Measurements from ENCODE around the gene DIP2C. TPM values are rescaled to one million over a fixed set of nuclear protein-coding genes. Genes with fewer than 3 reads are reported as not detected.
"Not testable (repeated sequence)": the region's sequence is repeated elsewhere in the genome, so short reads cannot be mapped to it uniquely, and the experiment has no call there.

The DIP2C gene
- total RNA-seq, 1 experiment from 2014 or later = 4.9 TPM

DNA sequence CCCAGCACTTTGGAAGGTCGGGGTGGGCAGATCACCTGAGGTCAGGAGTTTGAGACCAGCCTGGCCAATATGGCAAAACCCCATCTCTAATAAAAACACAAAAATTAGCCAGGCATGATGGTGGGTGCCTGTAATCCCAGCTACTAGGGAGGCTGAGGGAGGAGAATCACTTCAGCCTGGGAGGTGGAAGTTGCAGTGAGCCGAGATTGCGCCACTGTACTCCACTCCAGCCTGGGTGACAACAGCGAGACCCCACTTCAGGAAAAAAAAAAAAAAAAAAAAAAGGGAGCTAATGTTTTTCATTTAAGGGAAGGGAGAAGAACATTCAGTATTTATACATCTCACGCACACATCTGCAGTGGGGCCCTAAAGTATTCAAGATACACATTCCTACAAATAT lies 176.8 kb downstream of the DIP2C start:
- in situ Hi-C loops (cut with HindIII; ENCODE audit: low pct_unique_long_range_greater_than_20kb, low sequenced_read_pairs); DNase-seq (ENCODE audit: low read depth): not testable (repeated sequence)

DNA sequence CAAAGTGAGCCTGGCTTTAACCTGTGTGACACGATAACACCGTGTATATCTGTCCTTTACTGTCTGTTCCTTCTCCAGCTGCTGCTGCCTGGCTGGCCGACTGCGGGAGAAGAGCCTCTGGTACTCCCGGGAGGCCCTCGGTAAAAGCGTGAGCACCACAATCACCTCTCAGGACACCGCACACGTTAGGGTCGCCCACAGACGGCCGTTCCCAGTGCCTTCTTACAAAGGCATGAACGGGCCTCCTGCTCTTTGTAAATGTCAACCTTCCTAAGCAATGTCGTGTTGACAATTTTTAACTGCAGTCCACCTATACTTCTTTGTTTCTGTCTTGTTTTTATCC lies 177.6 kb downstream of the DIP2C start:
- in situ Hi-C loops (cut with HindIII; ENCODE audit: low pct_unique_long_range_greater_than_20kb, low sequenced_read_pairs) = no loop called here
- DNase-seq (ENCODE audit: low read depth) = no peak

DNA sequence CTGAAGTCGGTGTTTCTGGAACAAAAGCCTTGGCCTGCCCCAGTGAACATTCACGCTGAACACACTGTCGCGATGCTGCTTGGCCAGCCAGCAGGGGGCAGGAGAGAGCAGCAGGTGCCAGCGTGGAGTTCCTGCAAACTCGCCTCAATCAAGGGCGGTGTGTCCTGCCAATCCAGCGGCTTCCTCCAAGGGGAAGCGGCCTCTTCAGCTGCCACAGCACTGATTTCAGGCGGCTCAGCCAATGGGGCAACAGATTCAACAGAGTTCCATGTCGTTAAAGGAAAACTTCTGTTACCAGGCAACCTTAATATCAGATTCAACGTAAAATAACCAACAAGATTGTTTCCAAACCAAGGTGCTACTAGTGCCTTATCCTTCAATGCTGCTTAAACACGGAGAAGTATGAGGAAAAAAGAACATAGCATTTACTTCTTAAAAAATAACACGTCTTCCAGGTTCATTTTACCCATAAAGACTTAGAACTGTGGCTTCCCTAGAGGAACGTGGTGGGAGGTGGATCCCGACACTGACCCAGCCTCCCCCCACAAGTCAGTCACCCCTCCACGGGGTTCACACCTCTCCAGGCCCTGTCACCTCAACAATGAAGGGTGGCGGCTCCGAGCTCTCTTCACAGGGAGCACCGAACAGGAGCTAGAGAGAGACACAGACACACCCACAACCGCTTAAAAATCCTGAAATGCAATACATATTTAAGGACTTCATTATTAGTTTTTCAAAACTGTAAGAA lies 178.2 kb downstream of the DIP2C start:
- in situ Hi-C loops (cut with HindIII; ENCODE audit: low pct_unique_long_range_greater_than_20kb, low sequenced_read_pairs) = no loop called here

DNA sequence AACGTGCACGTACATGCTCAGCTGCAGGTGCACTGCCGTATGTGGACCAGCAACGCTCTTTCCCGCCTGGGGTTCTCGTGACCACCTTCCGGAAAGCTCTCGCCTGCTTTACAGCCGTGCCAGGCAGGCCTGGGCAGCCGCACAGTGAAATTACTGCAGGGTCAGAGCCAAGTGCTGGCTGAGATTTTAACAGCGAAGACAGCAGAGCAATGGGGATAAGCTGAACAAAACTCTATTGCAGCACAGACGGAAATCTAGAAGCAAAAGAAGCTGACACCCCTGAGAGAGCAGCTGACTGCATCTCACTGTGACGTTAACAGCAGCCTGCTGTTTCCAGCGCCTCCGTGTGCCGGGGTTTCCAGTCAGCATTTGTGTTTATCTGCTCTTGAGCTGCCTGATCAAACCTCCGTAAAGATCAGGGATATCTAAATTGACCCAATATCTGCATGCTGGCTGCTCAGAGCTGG lies 179.0 kb downstream of the DIP2C start:
- in situ Hi-C loops (cut with HindIII; ENCODE audit: low pct_unique_long_range_greater_than_20kb, low sequenced_read_pairs) = no loop called here

More for the DNA sequence above, 178.2 kb downstream of the DIP2C start:
- peak; percentile 88 for DNase-seq (ENCODE audit: low read depth)

DNA sequence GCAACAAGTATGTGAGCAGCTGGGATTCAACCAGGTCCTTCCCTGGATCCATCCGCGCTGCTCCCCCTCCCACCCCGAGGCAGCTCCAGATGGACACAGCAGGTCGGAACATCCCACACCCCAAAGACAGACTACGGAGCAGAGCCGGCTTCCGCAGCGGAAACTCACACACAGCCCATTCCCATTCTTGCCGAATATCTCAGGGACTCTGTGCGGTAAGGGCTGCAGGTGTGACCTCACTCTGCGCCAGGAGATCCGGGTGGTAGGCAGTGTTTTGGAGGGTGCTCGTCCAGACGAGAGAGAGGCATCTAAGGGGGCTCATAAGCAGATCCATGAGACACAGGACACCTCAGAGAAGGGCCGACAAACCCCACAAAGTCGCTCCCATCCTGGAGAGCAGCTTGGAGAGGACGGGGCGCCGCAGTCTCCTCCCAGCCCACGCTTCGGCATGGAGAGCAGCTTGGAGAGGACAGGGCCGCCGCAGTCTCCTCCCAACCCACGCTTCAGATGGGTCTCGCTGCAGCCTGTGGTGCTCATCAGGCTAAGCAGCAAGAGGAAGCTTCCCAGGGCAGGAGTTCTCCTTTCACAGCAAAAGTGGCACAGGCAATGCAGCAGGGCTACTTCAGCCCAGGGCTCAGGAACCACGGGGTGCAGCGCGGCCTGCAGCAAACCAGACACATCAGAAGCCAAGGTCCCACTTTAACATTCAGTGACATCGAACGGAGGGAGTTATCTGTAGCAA lies 179.9 kb downstream of the DIP2C start:
- no peak for DNase-seq (ENCODE audit: low read depth)
- in situ Hi-C loops (cut with HindIII; ENCODE audit: low pct_unique_long_range_greater_than_20kb, low sequenced_read_pairs) = no loop called here

More for the DNA sequence above, 179.0 kb downstream of the DIP2C start:
- DNase-seq (ENCODE audit: low read depth) = no peak

DNA sequence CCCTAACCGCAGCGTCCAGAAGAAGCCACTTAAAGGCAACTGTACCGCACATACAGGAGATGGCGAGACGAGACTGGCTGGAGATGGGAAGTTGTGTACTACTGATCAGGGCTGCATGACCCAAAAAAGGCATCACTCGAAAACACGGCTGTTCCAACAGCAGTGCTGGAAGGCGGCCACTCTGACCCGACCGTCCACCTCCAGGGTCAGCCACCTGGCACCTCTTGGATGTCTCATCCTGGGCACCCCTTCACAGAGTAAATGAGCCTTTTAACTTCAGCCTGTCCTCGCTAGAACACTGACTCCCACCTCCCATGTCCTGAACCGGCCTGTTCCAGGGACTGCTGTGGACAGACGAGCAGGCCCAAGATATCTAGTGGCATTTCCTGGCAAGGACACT lies 180.7 kb downstream of the DIP2C start:
- no peak for DNase-seq (ENCODE audit: low read depth)
- in situ Hi-C loops (cut with HindIII; ENCODE audit: low pct_unique_long_range_greater_than_20kb, low sequenced_read_pairs) = no loop called here

DNA sequence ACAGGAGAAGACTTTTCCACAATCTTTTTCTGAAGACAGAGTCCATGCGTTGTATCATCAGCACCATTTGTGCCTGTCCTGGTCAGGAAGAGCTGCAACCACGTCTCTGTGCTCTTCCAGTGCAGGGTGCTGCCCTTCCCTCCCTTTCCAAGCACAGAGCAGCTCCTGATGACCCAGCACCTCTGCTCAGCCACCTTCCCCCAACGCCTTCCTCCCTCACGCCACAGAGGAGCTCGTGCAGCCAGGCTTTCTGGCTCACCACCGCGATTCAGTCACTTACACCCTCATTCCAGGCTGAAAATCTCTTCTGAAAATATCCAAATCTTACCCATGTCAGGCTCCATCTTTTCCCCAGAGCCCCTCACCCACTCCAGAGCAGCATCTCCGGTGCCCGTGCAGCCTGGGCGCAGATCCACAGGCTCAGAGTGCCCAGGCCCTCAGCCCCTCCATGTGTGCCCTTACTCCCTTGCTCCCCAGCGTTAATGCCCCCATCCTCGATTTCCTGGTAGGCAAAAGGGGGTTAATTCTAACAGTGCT lies 181.5 kb downstream of the DIP2C start:
- DNase-seq (ENCODE audit: low read depth) = no peak
- in situ Hi-C loops (cut with HindIII; ENCODE audit: low pct_unique_long_range_greater_than_20kb, low sequenced_read_pairs) = no loop called here

DNA sequence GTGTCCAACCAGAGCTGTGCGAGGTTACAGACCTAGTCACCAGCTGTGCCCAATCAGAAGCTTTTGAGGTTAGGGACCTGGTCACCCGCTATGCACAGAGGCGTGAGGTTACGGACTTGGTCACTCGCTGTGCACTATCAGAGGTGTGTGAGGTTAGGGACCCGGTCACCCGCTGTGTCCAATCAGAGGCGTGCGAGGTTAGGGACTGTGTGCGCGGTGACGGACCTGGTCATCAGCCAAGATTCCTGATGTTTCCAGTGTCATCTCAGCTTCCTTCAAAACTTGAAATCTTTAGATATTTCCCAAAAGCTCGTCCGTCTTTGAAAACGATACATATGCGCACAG lies 182.1 kb downstream of the DIP2C start:
- no peak for DNase-seq (ENCODE audit: low read depth)
- in situ Hi-C loops (cut with HindIII; ENCODE audit: low pct_unique_long_range_greater_than_20kb, low sequenced_read_pairs) = no loop called here

DNA sequence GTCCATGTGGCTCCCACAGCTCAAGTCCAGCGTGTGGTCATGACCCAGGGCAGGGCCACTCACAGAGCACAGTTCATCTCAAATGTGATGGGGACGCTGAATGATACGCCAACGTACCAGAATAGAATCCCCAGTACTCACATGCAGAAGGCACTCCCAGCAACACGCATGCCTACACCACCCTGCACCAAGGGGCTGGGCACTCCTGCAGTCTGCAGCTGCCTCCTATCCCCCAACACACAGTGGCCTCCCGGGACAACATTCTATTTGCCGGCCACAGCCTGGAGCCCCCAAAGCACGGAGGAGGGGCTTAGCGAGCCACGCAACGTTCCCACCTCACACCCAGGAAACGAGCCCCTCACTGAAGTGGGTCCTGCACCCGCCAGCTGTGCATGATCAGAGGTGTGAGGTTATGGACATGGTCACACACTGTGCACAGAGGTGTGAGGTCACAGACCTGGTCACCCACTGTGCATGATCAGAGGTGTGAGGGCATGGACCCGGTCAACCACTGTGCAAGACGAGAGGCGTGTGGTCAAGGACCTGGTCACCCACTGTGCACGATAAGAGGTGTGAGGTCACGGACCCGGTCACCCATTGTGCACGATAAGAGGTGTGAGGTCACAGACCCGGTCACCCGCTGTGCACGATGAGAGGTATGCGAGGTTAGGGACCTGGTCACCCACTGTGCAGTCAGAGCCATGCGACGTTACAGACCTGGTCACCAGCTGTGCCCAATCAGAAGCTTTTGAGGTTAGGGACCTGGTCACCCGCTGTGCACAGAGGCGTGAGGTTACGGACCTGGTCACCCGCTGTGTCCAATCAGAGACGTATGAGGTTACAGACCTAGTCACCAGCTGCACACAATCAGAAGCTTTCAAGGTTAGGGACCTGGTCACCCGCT lies 182.8 kb downstream of the DIP2C start:
- DNase-seq (ENCODE audit: low read depth) = no peak
- in situ Hi-C loops (cut with HindIII; ENCODE audit: low pct_unique_long_range_greater_than_20kb, low sequenced_read_pairs) = no loop called here

DNA sequence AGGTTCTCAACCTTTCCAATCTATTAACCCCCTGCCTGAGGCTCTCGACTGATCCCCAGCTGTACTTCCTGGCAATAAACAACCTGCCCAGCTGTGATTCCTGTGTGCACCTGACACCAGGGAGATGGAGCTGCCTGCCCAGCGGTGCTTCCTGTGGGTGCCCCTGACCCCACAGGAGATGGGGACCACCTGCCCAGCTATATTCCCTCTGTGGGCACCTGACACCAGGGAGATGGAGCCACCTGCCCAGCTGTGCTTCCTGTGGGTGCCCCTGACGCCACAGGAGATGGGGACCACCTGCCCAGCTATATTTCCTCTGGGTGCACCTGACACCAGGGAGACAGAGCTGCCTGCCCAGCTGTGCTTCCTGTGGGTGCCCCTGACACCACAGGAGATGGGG lies 184.0 kb downstream of the DIP2C start:
- in situ Hi-C loops (cut with HindIII; ENCODE audit: low pct_unique_long_range_greater_than_20kb, low sequenced_read_pairs) = no loop called here
- no peak for DNase-seq (ENCODE audit: low read depth)

DNA sequence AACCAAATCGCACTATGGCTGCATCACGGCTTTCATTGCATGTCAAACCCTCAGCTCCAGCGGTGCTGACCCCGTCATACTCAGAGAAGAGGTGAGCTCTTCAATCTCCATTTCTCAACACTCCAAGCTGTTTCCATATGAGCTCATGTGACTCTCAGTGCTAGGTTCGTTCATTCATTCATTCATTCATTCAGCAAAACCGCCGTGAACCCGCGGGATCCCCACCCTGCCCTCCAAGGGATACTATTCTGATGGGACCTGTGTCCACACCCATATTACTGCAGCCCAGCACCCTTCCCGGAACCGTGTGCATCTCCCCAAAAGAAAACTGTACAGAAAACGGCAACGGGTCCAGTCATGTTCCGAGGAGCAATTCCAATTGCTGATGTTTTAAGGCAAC lies 184.7 kb downstream of the DIP2C start:
- no peak for DNase-seq (ENCODE audit: low read depth)
- in situ Hi-C loops (cut with HindIII; ENCODE audit: low pct_unique_long_range_greater_than_20kb, low sequenced_read_pairs) = no loop called here

DNA sequence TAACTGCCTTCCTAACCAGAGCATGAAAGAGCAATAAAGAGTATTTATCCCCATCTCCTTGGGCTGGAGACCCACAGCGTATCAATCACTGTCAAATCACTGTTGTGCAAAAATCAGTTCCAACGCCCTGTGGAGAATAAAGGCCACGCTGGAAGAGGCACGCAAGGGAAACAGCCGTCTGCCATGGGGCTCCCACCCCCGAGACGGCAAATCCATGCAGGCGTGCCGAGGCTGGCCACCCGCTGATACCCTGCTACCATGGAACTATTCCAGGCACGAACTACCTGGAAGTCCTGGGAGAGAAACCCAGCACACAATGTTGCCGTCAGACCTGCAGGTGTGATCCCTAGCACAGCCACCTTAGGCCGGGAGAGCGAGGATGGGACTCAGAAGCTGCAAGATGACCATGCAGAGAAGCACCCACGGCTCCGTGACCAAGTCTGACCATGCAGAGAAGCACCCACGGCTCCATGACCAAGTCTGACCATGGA lies 185.3 kb downstream of the DIP2C start:
- DNase-seq (ENCODE audit: low read depth) = no peak
- in situ Hi-C loops (cut with HindIII; ENCODE audit: low pct_unique_long_range_greater_than_20kb, low sequenced_read_pairs) = no loop called here

DNA sequence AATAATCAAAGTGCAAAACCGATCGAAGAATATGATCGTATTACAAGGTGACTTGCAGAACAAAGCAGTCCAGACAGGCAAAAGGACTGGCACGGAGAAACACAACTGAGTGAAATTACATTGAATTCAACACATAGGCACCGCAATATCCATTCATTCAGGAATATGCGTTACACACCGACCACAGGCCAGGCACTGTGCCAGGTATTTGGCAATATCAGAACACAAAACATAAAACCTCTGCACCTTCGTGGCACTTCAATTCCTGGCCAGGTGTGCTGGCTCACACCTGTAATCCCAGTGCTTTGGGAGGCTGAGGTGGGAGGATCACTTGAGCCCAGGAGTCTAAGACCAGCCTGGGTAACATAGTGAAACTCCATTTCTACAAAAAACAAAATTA lies 187.9 kb downstream of the DIP2C start:
- in situ Hi-C loops (cut with HindIII; ENCODE audit: low pct_unique_long_range_greater_than_20kb, low sequenced_read_pairs) = no loop called here
- no peak for DNase-seq (ENCODE audit: low read depth)

DNA sequence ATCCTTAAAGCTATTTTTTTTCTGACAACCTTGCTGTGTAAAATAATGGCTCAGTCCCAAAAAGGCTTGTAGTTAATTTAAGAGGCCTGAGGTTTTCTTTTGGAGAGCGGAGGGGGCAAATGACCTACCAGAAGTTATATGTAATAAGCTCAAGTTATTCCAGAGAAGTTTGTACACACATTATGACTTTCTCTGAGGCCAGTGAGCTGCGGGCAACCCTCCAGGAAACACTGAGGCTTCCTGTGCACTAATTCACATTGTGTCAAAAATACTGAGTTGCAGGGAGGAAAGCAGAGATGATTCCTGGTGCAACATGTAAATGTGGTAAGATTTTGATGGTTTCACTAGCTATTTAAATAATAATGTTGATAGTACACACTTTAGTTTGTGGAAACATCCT lies 188.6 kb downstream of the DIP2C start:
- in situ Hi-C loops (cut with HindIII; ENCODE audit: low pct_unique_long_range_greater_than_20kb, low sequenced_read_pairs) = no loop called here
- DNase-seq (ENCODE audit: low read depth) = no peak

DNA sequence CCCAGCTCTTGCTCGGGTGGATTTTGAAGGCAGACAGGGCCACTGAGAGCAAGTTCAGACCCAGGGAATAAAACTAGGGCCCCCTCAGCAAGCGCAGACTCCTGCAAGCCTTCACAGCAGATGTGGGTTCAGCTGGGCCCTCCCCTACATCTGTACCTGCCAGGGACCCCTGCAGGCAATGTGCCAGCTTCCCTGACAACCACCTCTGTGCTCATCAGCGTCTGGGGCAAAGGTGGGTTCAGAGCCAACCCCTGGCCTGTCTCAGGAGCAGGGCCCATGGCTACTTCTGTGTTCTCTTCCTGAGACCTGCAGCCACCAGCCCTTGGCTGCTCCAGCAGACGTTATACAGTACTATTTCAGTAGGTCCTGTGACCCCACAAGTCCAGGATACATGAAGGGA lies 189.5 kb downstream of the DIP2C start:
- in situ Hi-C loops (cut with HindIII; ENCODE audit: low pct_unique_long_range_greater_than_20kb, low sequenced_read_pairs) = no loop called here

DNA sequence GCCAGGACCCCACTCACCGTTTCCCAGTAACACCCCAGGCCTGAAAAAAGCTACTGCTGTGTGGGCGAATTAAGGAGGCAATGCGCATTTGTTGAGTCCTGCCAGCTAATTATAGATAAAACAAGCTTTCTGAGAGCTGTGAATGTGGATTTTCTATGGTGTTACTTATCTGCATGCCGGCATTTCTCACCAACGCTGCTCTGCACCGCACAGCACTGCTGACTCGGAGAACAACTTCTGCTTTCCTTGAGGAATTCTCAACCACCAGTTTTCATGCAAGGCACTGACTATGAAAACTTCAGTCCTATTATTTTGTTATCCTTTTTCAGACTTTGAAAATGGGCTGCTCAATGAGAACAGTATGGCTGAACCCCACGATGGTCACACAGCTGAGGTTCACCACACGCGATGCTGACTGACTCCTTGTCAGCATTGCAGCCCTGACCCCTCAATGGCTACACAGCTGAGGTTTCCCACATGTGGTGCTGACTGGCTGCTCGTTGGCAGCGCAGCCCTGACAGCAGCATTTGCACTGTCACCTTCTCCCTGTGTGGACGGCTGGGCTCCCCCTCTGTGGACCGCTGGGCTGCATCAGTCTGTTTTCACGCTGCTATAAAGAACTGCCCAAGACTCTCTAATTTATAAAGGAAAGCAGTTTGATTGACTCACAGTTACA lies 190.6 kb downstream of the DIP2C start:
- no peak for DNase-seq (ENCODE audit: low read depth)
- in situ Hi-C loops (cut with HindIII; ENCODE audit: low pct_unique_long_range_greater_than_20kb, low sequenced_read_pairs) = no loop called here

More for the DNA sequence above, 189.5 kb downstream of the DIP2C start:
- no peak for DNase-seq (ENCODE audit: low read depth)

DNA sequence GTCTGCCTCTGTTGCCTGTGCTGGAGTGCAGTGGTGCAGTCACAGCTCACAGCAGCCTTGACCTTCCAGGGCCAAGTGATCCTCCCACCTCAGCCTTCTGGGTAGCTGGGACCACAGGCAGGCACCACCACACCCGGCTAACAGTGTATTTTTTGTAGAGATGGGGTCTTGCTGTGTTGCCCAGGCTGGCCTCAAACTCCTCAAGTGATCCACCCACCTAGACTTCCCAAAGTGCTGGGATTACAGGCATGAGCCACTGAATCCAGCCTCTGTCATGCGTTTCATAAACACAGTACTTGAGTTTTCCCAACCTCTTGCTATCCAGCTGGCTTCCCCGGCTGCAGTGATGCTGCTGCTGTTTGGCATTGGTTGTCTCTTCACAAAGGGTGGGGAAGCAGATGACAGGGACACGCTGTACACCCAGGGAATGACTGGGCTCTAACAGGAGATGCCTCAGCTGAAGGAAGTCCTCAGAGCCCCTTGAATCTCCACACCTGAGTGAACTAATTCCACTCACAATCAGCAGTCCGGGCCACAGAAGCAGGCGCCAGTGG lies 191.5 kb downstream of the DIP2C start:
- in situ Hi-C loops (cut with HindIII; ENCODE audit: low pct_unique_long_range_greater_than_20kb, low sequenced_read_pairs) = no loop called here
- no peak for DNase-seq (ENCODE audit: low read depth)

DNA sequence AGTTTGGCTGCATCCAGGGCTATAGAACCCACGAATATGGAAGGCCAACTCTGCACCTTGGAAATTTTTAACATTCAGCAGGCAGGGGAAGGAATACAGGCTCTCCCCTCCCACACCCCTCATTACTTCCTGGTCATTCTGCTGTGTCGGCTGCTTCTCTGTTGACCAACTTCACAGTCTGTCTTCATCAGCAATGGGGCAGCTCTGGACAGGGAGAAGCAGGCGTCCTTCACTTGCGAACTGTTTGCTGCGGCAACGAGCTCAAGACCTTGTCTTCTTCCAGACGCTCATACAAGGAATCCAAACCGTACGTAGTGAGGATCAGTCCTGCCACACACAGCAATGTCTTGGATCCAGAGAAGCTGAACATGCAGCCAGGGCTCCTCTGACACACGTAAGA lies 192.2 kb downstream of the DIP2C start:
- DNase-seq (ENCODE audit: low read depth) = no peak
- in situ Hi-C loops (cut with HindIII; ENCODE audit: low pct_unique_long_range_greater_than_20kb, low sequenced_read_pairs) = no loop called here
